ENCODE results near the gene MYO1F. TPM values are rescaled to one million over a fixed set of nuclear protein-coding genes. Genes with fewer than 3 reads are reported as not detected.

MYO1F gene
- total RNA-seq, 2 donors from 2014 or later, result 2.0 to 8.0 TPM

DNA sequence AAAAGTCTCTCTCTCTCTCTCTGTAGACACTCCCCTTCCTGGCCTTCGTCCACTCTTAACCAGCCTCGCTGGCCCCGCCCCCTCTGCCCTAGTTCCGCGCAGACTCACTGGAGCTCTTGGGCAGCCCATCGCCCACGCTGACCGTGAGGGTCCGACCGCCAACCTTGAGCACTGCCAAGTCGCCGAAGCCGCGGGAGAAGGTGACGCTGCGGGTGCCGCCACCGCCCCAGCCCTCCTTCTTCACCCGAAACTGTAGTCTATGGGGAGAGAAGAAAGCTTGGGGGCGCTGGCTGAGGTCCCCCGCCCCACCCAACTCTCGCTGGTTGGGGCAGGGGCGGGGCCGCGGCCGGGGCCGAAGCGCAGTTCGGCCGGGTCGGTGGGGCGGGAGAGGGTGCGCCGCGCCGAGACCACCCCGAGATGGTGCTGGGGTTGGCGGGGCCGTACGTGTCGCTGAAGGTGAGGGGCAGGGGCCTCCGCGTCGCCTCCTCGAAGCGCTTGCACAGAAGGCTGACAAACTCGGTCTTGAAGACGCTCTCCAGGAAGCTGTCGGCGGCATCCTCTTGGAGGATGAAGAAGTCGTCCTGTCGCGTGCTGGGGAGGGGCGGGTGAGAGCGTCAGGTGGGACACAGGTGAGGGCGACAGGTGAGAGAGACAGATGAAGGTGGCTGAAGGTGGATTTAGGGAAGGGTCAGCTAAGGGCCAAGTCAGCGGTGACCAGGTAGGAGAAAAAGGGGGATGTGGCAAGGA lies 50.7 kb downstream of the MYO1F start:
- WGBS, 2 donors, result 7 to 9% methylated on average over 16 to 56 of the region's 57 CpGs
- Histone ChIP-seq H3K9me3 (no peaks in the 10 kb centered on the region), H3K36me3 (replicated peaks in 1 of 2; ENCODE audit: insufficient read depth in 1 of 2, low read depth in 2 of 2) (no peaks in the 10 kb centered on the region), H3K27ac (peak overlapping the region; percentile 76 to 93 (median 87)), H3K27me3 (no peaks in the 10 kb centered on the region), H3K4me1 (peaks cover 15% of the 10 kb centered on the region), H3K4me3 (peak overlapping the region; percentile 56 to 68)
- ATAC-seq, result peak; percentile 75
- intact Hi-C loops (cut with DNase I), result no loop called here
- DNase-seq, result peak; percentile 92 to 94 (median 93)
- no peak for TF ChIP-seq POLR2A (IDR thresholded peaks at IDR 0.05)
- no peak for TF ChIP-seq CTCF (IDR thresholded peaks at IDR 0.05)

DNA sequence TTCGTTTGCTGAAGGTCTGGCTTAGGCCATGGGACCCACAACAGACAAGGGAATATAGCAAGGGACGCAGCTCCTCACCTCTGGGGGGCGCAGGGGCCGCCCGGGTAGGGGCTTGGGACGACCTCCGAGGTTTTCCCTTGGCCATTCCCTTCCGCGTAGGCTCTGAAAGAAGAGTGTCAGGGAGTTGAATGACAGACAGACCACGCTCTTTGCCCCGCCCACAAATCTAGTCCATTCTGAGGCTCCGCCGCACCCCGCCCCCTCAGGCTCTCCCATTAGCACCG lies 51.9 kb downstream of the MYO1F start:
- DNase-seq, result no peak
- Histone ChIP-seq H3K36me3 (replicated peaks in 1 of 2; ENCODE audit: insufficient read depth in 1 of 2, low read depth in 2 of 2) (no peaks in the 10 kb centered on the region), H3K4me1 (peaks cover 15% of the 10 kb centered on the region), H3K27ac (peak overlapping the region in 3 of 4 donors; percentile 74 to 89 (median 87)), H3K9me3 (no peaks in the 10 kb centered on the region), H3K27me3 (no peaks in the 10 kb centered on the region), H3K4me3 (no peak overlapping the region)
- 12 to 32% methylated on average over 9 to 15 of the region's 15 CpGs for WGBS, 2 donors
- intact Hi-C loops (cut with DNase I), result no loop called here
- ATAC-seq, result peak; percentile 1
- no peak for TF ChIP-seq POLR2A (IDR thresholded peaks at IDR 0.05)
- TF ChIP-seq CTCF (IDR thresholded peaks at IDR 0.05), result peak in 2 of 7 experiments; percentile 22 to 28

- DNase-seq, result no peak
- Histone ChIP-seq H3K4me3 (no peak overlapping the region), H3K4me1 (peaks cover 4% of the 10 kb centered on the region), H3K27ac (no peak overlapping the region), H3K27me3 (no peaks in the 10 kb centered on the region), H3K9me3 (no peaks in the 10 kb centered on the region), H3K36me3 (replicated peaks in 1 of 2; ENCODE audit: insufficient read depth in 1 of 2, low read depth in 2 of 2) (no peaks in the 10 kb centered on the region)
- no peak for ATAC-seq
- intact Hi-C loops (cut with DNase I), result no loop called here
- TF ChIP-seq POLR2A (IDR thresholded peaks at IDR 0.05), result no peak
- WGBS, 2 donors, result 91 to 94% methylated on average over 6 of the region's 6 CpGs
Measured at GRCh38 chr19:8519388-8519787, 57.9 kb downstream of the MYO1F start.

DNA sequence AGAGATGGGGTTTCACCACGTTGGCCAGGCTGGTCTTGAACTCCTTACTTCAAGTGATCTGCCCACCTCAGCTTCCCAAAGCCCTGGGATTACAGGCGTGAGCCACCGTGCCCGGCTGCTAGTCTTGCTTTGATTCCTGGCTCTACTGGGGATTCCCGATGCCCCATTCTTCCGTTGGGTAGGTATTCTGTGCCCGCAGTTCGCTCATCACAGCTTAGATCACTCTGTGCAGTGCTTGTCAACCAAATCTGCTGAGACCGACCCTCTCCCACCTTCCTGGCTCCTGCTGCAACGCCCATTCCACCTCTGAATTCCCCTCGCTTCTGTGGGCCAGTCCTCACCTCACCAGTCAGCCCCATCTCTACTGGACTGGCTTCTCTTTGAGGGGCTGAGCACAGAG lies 58.7 kb downstream of the MYO1F start:
- no peaks in the 10 kb centered on the region for H3K9me3 ChIP-seq
- H3K4me3 ChIP-seq, result no peak overlapping the region
- peaks cover 7% of the 10 kb centered on the region for H3K4me1 ChIP-seq
- TF ChIP-seq CTCF (IDR thresholded peaks at IDR 0.05) (no peak), POLR2A (IDR thresholded peaks at IDR 0.05) (no peak)
- DNase-seq (no peak), ATAC-seq (no peak)
- intact Hi-C loops (cut with DNase I), result no loop called here
- H3K27ac ChIP-seq, result peak overlapping the region in 1 of 4 donors; percentile 40
- 71 to 80% methylated on average over 11 of the region's 11 CpGs for WGBS, 2 donors
- H3K27me3 ChIP-seq, result no peaks in the 10 kb centered on the region
- H3K36me3 ChIP-seq (replicated peaks in 1 of 2; ENCODE audit: insufficient read depth in 1 of 2, low read depth in 2 of 2), result no peaks in the 10 kb centered on the region

- H3K4me1 ChIP-seq, result peaks cover 14% of the 10 kb centered on the region
- intact Hi-C loops (cut with DNase I), result no loop called here
- 45 to 48% methylated on average over 9 to 10 of the region's 10 CpGs for WGBS, 2 donors
- TF ChIP-seq POLR2A (IDR thresholded peaks at IDR 0.05) (no peak), CTCF (IDR thresholded peaks at IDR 0.05) (no peak)
- no peak for ATAC-seq
- H3K27me3 ChIP-seq, result no peaks in the 10 kb centered on the region
- DNase-seq, result no peak
- H3K36me3 ChIP-seq (replicated peaks in 1 of 2; ENCODE audit: insufficient read depth in 1 of 2, low read depth in 2 of 2), result no peaks in the 10 kb centered on the region
- H3K4me3 ChIP-seq, result no peak overlapping the region
- H3K9me3 ChIP-seq, result no peaks in the 10 kb centered on the region
- peak overlapping the region in 2 of 4 donors; percentile 44 to 54 for H3K27ac ChIP-seq
Measured at GRCh38 chr19:8517551-8518442, 59.4 kb downstream of the MYO1F start.
